SK-N-SH (cell line): ENCODE measurements around the gene LRMDA. TPM values are rescaled to one million over a fixed set of nuclear protein-coding genes. Genes with fewer than 3 reads are reported as not detected.
A peak's percentile ranks its signal among the peaks of the same experiment; 100 is the strongest.

Experiments used
- CHD2 ChIP-seq: fragments of 150-350 bp; IDR thresholded peaks from 2 replicates; pipeline ENCODE4 v1.6.1; 2018; ENCODE audit warnings: low read length; ENCODE audit not compliant: partially characterized antibody
- EZH2phosphoT487 ChIP-seq: fragments of 200-600 bp; sonication (generic); IDR thresholded peaks from 2 replicates; pipeline ENCODE4 v1.6.1; 2017; ENCODE audit warnings: low read depth, mixed run types, mild to moderate bottlenecking, antibody characterized with exemption, moderate library complexity, borderline replicate concordance
- FOSL2 ChIP-seq: IDR thresholded peaks from 2 replicates; pipeline ENCODE4 v1.4.0; 2012; ENCODE audit warnings: low read depth, mild to moderate bottlenecking, moderate library complexity, borderline replicate concordance
- GATA2 ChIP-seq: sonication (generic); formaldehyde crosslinking; IDR thresholded peaks from 2 replicates; pipeline ENCODE4 v1.5.0; 2020; ENCODE audit warnings: mild to moderate bottlenecking, missing genetic modification reagents
- RAD21 ChIP-seq: IDR thresholded peaks from 2 replicates; pipeline ENCODE4 v1.6.1; 2012; ENCODE audit warnings: mild to moderate bottlenecking, low read length
- RCOR1 ChIP-seq: fragments of 150-350 bp; IDR thresholded peaks from 2 replicates; pipeline ENCODE4 v1.6.1; 2017; ENCODE audit warnings: antibody characterized with exemption, low read length
- SIN3A ChIP-seq: IDR thresholded peaks from 2 replicates; pipeline ENCODE4 v1.6.1; 2012; ENCODE audit warnings: low read depth, mild to moderate bottlenecking, low read length, moderate library complexity, borderline replicate concordance
- TCF12 ChIP-seq: IDR thresholded peaks from 2 replicates; pipeline ENCODE4 v1.4.0; 2012
- TEAD4 ChIP-seq: IDR thresholded peaks from 2 replicates; pipeline ENCODE4 v1.4.0; 2012; ENCODE audit warnings: mild to moderate bottlenecking, borderline replicate concordance; ENCODE audit not compliant: insufficient read depth
- polyA plus RNA-seq, 3 experiments: library from polyadenylated mRNA; depleted of rRNA; stranded (reverse); fragments of >200 nt; gene quantifications; 2 replicates each; pipeline ENCODE4 v1.2.3, GENCODE V29; 2012
- TF ChIP-seq, protein P1 (sequence below): IDR thresholded peaks from 2 replicates; pipeline ENCODE4 v1.4.0; 2012; ENCODE audit warnings: low read depth, borderline replicate concordance
- TF ChIP-seq, protein P2 (sequence below): IDR thresholded peaks from 2 replicates; pipeline ENCODE4 v1.4.0; 2012; ENCODE audit warnings: low read depth
- TF ChIP-seq, protein P3 (sequence below): fragments of 150-350 bp; IDR thresholded peaks from 2 replicates; pipeline ENCODE4 v1.6.1; 2016; ENCODE audit warnings: mild to moderate bottlenecking, low read depth, low read length
- TF ChIP-seq, protein P4 (sequence below): fragments of 200-600 bp; sonication (generic); IDR thresholded peaks from 2 replicates; pipeline ENCODE4 v1.6.1; 2017; ENCODE audit warnings: antibody characterized with exemption, mild to moderate bottlenecking, moderate library complexity
- TF ChIP-seq, protein P5 (sequence below): fragments of 150-350 bp; IDR thresholded peaks from 2 replicates; pipeline ENCODE4 v1.6.1; 2017; ENCODE audit warnings: antibody characterized with exemption, low read length, low read depth, borderline replicate concordance

LRMDA gene
- polyA plus RNA-seq, 1 of the 3 experiments (the other 2 are of a cell fraction) = 0.95 TPM

DNA sequence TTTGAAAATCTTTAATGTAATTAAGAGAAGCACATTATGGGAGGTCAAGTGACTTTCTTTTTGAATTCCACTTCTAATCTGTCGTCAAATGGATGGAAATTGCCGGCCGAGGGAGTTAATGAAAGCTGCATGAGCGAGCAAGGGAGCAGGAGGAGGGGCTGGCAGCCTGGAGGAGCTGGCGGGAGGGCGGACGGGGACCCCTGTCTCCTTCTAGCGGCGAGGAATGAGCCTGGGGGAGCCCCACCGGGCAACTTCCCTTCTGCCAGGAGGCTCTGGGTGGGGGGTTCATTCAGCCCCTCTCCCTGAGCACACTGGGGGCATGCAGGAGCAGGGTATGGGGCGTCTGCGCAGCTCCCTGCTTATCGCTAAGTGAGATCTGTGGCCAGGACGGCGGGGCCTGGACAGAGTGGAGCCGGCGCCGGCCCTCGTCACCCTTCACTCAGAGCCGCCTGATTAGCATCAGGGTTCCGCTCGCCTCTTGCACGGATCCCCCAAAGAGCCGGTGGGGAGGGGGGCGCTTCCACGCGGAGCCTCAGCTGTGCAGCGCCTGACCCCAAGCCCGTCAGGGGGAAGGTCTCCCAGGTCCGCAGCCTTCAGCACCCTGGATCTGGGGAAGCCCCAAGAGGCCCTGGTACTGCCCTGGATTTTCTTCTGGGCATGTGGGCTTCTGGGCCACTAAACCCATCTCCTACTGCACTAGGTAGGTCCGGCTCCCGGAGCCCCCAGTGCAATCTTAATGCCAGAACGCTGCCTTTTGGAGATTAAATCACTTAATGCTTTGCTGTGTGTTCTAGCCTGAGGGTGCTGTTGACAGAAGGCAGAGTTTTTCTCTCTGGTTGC, 680.8 kb downstream of the LRMDA start (continued):
- TF ChIP-seq, protein P1, sequence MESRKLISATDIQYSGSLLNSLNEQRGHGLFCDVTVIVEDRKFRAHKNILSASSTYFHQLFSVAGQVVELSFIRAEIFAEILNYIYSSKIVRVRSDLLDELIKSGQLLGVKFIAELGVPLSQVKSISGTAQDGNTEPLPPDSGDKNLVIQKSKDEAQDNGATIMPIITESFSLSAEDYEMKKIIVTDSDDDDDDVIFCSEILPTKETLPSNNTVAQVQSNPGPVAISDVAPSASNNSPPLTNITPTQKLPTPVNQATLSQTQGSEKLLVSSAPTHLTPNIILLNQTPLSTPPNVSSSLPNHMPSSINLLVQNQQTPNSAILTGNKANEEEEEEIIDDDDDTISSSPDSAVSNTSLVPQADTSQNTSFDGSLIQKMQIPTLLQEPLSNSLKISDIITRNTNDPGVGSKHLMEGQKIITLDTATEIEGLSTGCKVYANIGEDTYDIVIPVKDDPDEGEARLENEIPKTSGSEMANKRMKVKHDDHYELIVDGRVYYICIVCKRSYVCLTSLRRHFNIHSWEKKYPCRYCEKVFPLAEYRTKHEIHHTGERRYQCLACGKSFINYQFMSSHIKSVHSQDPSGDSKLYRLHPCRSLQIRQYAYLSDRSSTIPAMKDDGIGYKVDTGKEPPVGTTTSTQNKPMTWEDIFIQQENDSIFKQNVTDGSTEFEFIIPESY = 0 out of 2 replicates have a peak, but pooled peaks have one; percentile 20
- TF ChIP-seq EZH2phosphoT487 (no peak), CHD2 (peak; percentile 62), RCOR1 (peak; percentile 74), TCF12 (no peak; the same call in 1 of the 2 replicates), RAD21 (0 out of 2 replicates have a peak, but pooled peaks have one; percentile 13), GATA2 (CRISPR knock-in tag) (peak; percentile 90), TEAD4 (no peak), SIN3A (no peak), FOSL2 (no peak)
- TF ChIP-seq, protein P2, sequence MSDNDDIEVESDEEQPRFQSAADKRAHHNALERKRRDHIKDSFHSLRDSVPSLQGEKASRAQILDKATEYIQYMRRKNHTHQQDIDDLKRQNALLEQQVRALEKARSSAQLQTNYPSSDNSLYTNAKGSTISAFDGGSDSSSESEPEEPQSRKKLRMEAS = no peak
- TF ChIP-seq, protein P3, sequence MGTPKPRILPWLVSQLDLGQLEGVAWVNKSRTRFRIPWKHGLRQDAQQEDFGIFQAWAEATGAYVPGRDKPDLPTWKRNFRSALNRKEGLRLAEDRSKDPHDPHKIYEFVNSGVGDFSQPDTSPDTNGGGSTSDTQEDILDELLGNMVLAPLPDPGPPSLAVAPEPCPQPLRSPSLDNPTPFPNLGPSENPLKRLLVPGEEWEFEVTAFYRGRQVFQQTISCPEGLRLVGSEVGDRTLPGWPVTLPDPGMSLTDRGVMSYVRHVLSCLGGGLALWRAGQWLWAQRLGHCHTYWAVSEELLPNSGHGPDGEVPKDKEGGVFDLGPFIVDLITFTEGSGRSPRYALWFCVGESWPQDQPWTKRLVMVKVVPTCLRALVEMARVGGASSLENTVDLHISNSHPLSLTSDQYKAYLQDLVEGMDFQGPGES = no peak
- TF ChIP-seq, protein P4, sequence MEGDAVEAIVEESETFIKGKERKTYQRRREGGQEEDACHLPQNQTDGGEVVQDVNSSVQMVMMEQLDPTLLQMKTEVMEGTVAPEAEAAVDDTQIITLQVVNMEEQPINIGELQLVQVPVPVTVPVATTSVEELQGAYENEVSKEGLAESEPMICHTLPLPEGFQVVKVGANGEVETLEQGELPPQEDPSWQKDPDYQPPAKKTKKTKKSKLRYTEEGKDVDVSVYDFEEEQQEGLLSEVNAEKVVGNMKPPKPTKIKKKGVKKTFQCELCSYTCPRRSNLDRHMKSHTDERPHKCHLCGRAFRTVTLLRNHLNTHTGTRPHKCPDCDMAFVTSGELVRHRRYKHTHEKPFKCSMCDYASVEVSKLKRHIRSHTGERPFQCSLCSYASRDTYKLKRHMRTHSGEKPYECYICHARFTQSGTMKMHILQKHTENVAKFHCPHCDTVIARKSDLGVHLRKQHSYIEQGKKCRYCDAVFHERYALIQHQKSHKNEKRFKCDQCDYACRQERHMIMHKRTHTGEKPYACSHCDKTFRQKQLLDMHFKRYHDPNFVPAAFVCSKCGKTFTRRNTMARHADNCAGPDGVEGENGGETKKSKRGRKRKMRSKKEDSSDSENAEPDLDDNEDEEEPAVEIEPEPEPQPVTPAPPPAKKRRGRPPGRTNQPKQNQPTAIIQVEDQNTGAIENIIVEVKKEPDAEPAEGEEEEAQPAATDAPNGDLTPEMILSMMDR = no peak
- TF ChIP-seq, protein P5, sequence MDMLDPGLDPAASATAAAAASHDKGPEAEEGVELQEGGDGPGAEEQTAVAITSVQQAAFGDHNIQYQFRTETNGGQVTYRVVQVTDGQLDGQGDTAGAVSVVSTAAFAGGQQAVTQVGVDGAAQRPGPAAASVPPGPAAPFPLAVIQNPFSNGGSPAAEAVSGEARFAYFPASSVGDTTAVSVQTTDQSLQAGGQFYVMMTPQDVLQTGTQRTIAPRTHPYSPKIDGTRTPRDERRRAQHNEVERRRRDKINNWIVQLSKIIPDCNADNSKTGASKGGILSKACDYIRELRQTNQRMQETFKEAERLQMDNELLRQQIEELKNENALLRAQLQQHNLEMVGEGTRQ = no peak
- TF ChIP-seq, all 33 proteins: peak for 13
